HG03060 (cell line): ENCODE measurements around the gene MRPS9.
A peak's percentile ranks its signal among the peaks of the same experiment; 100 is the strongest.

Experiments used
- ATAC-seq: cut with Tn5 transposase; IDR thresholded peaks from one replicate; pipeline ENCODE4 v1.9.1; 2021; ENCODE audit warnings: low read depth, moderate number of reproducible peaks; ENCODE audit not compliant: unreplicated experiment

Gene MRPS9

DNA sequence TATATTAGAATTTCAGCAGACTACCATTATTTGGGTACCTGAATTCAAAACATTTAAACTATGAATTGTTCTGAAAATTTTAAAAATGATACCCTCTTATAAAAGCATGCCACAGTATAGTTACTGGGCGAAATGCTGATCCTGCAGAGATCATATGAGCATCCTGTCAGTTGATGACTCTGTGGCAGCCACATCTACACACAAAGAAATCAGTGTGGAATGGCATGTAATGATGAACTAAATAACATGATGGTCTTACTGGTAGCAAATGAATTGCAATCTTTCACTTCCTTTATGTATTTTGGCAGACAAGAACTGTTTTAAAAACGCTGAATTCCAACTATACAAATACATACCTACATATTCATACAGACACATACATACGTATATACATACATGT, 38.3 kb downstream of the MRPS9 start:
- ATAC-seq, result no peak

GRCh38 chr2:105078906-105079495, 41.1 kb downstream of the MRPS9 start:
- no peak for ATAC-seq

GRCh38 chr2:105080461-105080860, 42.6 kb downstream of the MRPS9 start:
- no peak for ATAC-seq

DNA sequence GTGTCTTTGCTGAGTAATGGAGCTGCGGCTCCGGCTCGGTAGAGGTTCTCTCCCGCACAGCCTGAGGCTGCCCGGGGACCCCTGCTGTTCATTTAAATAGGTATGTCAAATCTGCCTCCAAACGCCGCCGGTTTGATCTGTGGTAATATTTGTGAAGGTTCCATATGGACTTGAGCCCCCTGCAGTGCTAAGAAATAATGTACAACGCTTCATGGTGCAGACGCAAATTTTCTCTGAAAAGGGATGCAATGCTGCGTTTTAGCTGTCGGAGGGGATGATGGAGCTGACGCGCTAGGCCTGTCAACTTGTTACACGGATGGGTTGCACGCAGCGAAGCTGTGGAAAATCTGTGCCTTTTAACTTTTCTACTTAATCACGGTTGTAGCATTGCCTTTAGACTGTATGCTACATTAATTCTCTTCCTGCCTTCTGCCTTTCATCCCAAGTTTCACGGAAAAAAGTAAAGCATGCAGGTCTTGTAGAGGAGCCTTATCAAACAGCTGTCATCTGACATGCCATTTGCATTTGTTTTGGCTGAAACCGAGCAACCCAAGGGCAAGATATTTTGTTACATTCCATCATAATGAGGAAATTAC, 43.2 kb downstream of the MRPS9 start:
- ATAC-seq, result no peak

DNA sequence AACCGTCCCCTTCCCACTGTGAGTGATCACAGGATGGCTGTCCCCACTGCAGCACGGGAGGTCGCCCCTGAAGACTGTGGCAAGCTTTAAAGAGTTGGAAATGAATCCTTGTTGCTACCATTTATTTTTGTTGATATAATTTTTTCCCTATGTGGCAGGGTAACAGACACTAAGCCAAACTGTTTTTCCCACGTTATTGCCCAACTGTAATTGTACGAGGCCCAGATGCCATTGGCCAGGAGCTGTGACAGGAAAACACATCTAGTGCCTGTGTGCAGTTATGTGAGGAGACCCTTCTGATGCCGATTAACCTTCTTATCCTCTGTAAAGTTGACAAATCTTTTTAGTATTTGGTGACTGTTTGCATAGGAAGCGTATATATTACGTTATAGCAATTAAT, 44.2 kb downstream of the MRPS9 start:
- ATAC-seq, result no peak

DNA sequence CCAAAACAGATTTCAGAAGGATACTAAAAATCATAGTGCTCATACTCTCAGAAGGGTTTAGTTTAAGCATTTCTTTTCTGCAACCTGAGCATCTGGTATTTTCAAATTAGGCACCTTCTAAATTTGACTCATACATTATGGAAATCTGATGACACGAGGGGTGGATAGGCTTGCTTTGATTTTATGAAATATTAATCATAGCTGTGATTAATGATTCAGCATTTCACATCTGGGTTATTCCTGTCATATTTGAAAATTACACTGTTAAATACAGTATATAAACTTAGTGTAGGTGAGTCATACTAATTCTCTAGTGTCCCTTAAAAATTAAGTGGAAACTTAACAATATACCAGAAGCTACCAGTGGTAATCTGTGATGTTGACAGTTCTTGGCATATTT, 47.7 kb downstream of the MRPS9 start:
- no peak for ATAC-seq

DNA sequence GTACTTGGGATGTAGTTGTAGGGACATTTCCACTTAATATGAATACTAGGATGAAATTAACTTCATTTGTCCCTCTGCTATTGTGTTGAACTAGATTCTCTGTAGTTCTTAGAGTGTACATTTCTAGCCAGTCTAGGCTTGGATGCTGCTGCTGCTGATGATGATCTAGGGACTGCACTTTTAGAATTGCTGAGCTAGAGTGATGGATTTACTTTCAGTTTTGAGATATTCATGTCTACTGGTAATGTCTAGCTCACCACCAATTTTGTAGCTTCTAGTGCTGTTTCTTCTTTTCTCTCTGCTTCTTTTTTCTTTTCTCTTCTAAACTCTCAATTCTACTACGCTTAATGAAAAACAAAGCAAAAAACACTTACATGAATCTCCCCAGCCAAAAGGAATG, 49.4 kb downstream of the MRPS9 start:
- ATAC-seq, result no peak

DNA sequence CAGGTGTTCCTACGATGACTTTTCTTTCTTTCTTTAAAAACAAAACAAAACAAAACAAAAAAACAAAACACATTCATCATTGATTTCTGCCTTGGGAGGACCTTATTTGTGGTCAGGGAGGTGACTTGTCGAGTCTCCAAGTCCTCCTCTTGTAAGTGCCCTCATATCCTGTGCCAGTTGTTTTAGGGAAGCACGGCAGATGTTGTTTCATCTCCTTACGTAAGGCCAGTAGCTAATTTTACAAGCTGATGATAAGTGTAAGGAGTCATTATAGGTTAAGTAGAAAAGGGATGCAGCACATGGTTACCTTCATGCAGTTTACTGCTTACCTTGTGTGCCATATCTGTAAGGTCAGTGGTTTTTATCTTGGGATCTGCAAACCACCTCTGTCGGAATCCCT, 52.2 kb downstream of the MRPS9 start:
- ATAC-seq, result no peak

- ATAC-seq, result no peak
These were observed 54.9 kb downstream of the MRPS9 start for GRCh38 chr2:105092797-105093196.

DNA sequence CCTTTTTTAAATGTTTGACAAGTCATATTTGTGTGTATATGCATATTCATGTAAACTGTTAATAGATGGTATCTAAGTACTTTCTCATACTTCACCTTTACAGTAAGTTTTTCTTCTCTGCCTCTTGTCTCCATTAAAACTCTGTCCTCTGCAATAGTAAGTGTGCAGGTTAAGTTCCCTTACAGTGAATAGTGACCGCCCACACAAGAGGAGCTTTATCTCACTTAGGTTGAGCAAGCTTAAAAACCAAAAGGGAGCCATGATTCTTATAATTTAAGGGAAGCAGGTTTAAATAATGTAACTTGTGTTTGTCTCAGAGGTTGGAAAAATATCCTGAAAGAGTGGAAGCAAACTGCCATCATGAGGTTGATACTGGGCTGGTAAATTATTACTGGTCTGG, 61.3 kb downstream of the MRPS9 start:
- ATAC-seq, result no peak

DNA sequence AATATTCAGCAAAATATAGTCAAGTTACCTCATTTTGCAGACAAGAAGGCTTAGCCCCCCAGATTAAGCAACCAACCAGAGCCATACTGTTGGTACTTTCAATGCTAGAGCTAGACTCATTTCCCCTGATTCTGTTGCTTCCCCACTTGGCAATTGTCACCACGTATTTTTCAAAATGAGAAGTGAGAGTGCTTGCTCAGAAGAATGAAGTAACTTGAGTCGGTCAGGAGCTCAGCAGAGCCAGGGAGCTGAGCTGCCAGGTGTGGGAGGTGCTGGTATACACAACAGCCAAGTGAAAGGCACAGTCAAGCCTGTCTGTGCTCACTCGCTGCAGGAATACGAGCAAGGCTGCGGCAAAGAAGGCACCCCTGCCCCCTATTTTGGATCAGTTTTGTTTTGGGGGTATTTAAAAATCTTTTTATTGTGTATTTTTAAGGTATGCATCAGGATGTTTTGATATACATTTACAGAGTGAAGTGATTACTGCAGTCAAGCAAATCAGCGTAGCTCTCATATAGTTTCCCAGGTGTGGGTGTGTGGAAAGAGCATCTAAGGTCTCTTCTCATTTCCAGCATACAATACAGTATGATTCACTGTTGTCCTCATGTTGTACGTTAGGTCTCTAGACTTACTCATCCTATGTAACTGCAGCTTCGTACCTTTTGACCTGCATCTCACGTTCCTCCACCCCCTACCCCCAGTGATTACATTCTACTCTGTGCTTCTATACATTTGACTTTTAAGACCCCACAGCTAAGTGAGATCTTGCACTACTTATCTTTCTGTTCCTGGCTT, 62.4 kb downstream of the MRPS9 start:
- ATAC-seq, result peak; percentile 56

DNA sequence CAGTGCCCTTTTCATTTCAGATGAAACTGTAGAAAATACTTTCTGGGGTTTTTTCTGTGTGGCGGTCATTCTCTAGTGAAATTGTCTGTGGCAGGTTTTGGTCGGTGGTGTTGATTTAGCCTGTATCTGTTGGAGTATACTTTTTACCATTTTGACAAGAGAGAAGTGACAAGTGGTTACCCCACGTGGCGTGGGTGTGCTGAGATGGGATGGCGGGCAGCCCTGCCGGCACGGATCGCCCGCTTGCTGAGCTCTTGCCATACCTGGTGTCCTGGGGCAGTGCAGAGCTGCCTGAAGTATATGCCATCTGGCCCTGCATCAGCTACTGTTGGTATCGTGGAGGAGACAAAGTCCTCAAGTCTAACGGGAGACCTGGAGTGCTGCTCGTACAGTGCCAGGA, 64.1 kb downstream of the MRPS9 start:
- no peak for ATAC-seq

- ATAC-seq, result no peak
These were observed 65.1 kb downstream of the MRPS9 start for GRCh38 chr2:105102963-105103421.

GRCh38 chr2:105103481-105103880, 65.6 kb downstream of the MRPS9 start:
- no peak for ATAC-seq

DNA sequence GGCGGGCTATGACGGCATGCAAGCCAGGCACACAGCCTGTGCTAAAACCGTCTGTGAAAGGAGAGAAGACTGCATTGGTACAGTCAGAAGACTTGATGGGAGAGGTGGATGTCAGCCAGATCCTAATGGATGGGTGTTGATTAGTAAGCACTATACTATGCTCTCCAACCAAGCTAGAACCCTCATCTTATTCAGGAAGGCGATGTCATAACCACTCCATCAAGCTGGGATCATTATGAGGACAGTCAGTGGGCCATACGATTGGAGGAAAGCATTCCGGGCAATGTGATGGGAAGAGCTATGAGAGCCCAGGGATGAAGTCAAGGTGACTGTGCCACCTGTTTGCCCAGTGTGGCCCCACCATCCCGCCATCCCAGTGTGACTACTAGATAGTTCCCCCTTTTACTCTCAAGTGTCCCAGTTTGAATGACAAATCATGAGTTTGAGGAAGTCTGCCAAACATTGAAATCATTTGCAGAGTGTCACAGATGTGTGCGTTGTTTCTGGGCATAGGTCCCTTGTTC, 66.4 kb downstream of the MRPS9 start:
- ATAC-seq, result no peak

GRCh38 chr2:105110295-105110829, 72.5 kb downstream of the MRPS9 start:
- ATAC-seq, result no peak

DNA sequence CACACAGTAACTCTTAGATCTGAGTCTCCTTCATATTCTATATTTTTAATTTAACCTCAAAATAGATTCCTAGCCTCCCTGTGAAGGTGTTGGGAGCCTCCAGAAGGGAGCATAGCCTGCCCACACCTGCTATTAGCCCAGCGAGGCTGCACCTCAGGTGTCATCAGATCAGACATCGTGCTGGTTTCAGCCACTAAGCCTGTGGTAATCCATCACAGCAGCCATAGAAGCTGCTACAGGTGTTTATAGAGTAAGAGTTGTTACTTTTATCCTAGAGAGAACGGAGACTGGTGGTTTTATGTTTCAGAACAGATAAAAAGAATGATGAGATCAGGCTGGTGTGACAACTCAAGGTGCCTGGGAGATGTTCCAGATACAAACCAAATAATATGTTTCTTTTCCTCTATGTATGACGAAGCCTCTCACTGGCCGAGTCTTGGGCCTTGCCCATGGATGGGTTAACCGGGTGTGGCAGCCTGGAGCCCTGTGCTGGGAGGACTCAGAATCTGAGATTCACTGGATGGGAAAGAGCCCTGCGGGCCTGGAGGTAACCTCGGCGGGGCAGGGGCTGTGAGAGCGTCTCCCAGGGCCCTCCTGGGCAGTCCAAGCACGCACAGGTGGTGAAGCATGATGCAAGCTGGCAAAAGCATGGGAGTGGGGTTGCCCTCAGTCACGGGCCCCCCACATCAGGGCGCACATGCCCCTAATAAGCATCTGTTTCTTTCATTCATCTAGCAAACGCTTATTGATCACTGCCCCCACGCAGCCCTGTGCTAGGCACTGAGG, 73.7 kb downstream of the MRPS9 start:
- ATAC-seq, result no peak

- ATAC-seq, result no peak
These were observed 74.5 kb downstream of the MRPS9 start for GRCh38 chr2:105112345-105112744.

DNA sequence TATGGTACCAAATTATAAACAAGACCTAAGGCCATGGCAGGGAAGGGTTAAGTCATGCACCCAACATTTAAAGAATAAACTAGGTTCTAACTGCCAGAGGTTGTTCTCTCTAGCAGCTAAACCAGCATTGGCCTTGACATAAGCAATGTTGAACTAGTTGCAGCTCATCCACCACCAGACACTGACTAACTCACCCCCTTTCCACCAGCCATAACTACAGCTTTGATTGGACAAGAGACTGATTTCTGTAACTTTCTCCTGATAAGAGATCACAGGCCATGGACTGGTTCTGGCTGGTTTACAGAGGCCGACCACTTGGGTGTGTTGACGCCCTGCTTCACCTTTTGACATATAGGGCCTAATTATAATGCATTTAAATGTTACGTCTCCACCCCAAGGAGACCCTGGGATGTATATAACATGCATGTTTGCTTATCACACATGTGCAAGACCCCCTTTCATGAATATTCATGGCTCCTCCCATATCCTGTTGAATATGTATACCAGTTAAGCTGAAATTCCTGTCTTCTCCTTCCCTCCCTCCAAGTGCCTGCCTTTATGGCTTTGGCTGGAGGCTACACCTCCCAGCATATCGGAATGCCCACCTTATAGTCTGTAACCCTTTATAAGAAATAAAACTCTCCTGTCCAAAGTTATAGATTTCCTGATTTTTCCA, 75.9 kb downstream of the MRPS9 start:
- ATAC-seq, result no peak

GRCh38 chr2:105114551-105114950, 76.7 kb downstream of the MRPS9 start:
- ATAC-seq, result no peak
